ENCODE results near the gene ATP8B3.
"Not testable (repeated sequence)": the region's sequence is repeated elsewhere in the genome, so short reads cannot be mapped to it uniquely, and the experiment has no call there.

GRCh38 chr19:1797313-1797712 lies 14.8 kb downstream of the ATP8B3 start:
- TF ChIP-seq CTCF (IDR thresholded peaks at IDR 0.05; ENCODE audit: insufficient read depth, low read depth, low read length); EZH2 (IDR thresholded peaks at IDR 0.05; ENCODE audit: insufficient read depth, low read length): not testable (repeated sequence)
